HG02938 (cell line): ENCODE results near the gene SLC1A7.
"Not testable (repeated sequence)": the region's sequence is repeated elsewhere in the genome, so short reads cannot be mapped to it uniquely, and the experiment has no call there.

Experiments
- ATAC-seq: cut with Tn5 transposase; IDR thresholded peaks from one replicate; pipeline ENCODE4 v1.9.1; 2021; ENCODE audit warnings: mild to moderate bottlenecking, moderate library complexity; ENCODE audit not compliant: unreplicated experiment

The SLC1A7 gene

DNA sequence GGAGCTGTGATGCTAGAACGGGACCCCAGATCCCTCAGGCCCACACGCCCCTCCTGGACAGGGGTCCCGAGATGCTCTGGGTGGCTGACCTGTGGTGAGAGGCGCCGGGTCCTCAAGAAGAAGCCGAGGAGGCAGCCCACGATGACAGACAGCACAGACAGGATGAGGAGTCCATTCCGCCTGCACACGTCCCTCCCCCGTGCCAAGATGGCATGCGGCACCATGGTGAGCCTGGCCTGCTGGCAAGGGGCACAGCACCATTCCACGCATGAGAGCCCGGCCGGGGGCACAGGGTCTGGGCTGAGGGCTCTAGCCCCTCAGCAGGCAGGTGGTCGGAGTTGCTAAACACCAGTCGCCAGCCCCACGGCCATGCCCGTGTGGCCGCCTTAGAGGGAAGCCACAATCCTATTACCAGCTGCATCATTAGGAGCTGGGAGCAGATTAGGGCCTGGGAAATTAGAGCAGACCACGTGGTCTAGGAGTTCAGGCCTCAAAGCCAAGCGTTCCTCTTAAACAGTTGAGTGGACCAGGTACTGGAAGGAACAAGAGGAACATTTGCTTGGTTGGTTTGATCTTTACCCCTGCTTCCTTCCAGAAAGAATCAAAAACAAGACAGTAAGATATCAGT lies at the start of gene SLC1A7:
Gene SLC1A7 (minus strand): TSS at position 413 of the 628 bp plus-strand sequence. CDS start 189 bp downstream, at position 224.
- no peak for ATAC-seq

DNA sequence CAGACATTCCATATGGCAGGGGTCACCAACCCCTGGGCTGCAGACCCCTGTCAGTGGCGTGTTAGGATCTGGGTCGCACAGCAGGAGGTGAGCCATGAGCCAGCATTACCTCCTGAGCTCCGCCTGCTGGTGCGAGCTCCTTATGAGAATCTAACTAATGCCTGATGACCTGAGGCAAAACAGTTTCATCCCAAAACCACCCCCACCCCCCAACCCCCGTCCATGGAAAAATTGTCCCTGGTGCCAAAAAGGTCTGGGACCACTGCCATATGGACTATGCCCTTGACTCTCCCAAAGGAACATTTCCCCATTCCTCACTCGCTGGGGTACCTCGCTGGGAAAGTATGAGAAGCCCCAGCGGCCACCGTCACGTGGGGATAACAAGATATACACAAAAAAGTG lies 47.8 kb upstream of the SLC1A7 start:
- ATAC-seq: no peak

DNA sequence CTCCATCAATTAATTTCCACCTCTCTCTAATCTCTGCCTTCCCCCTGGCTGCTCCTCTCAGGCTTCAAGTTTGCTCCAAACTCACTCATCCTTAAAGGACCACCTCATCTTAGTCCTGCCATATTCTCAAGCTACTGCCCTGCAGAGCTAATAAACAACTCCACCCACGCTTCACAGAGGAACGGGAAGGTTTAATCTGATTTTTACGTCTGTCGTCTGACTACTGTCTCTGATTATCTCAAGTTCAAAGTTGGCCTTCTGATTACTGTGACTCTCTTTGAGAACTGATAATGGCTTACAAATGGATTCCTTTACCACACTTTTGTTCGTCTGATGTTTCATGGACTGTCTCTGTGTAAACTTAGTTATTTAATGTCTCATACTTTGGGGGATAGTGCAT lies 46.6 kb upstream of the SLC1A7 start:
- ATAC-seq: no peak

DNA sequence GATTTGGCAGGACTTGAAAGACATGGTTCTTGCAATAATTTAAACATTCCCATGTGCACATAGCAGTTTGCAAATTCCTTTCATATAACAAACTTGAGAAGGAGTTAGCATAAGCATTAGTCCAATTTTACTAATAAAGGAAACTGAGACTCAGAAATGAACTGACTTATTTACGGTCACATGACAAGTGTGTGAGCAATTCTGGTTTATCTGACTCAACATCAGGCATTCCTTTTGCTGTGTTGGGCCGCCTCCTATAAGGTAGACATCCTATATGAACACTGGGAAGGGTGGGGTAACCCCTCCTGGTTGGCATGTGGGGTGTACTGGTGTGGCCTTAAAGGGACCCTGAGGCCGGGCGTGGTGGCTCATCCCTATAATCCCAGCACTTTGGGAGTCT lies 45.7 kb upstream of the SLC1A7 start:
- no peak for ATAC-seq

DNA sequence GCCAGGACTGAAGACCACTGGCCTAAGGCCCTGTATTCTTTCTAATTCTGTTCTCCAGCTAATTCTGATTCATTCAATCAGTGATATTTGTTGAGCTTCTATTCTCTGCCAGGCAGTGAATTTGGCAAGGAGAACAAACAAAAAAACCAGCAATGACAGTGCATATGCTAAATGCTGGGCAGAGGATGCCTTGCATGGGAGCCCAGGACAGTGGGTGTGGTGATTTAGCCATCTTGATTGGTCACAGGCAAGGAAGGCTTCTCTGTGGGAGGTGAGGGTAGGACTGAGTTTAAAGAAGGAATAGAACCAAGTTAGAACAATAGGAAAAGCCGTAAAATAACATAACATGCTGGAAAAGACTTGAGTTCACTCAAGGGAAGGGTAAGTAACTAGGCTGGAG lies 45.0 kb upstream of the SLC1A7 start:
- ATAC-seq: no peak

DNA sequence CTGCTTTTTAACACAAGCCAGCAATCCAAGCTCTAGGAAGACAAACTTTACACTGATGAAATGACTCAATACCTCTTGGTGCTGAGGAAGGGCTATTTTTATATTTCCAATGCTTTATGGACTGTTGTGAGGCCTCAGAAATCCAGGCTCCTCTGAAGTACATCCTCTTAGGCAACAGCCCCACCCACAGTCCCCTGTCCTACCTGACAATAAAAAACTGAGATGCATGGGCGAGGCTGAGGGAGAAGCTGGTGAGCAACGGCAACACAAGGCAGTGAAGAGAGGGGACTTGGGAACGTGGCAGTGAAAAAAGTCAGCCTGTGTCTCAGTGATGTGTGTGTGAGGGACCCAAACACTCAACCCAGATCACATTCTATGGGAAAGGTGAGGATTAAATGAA lies 44.1 kb upstream of the SLC1A7 start:
- no peak for ATAC-seq

DNA sequence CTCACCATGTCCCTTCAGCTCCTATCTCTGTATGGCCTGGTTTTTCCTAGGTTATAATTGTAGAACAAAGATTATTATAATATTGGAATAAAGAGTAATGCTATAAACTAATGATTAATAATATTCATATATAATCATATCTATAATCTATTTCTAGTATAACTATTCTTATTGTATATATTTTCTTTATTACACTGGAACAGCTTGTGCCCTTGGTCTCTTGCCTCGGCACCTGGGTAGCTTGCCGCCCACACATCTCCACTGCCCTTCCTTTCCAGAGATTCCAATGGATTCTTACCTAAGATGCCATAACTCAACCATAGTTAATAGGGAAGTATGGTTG lies 43.5 kb upstream of the SLC1A7 start:
- ATAC-seq: not testable (repeated sequence)

DNA sequence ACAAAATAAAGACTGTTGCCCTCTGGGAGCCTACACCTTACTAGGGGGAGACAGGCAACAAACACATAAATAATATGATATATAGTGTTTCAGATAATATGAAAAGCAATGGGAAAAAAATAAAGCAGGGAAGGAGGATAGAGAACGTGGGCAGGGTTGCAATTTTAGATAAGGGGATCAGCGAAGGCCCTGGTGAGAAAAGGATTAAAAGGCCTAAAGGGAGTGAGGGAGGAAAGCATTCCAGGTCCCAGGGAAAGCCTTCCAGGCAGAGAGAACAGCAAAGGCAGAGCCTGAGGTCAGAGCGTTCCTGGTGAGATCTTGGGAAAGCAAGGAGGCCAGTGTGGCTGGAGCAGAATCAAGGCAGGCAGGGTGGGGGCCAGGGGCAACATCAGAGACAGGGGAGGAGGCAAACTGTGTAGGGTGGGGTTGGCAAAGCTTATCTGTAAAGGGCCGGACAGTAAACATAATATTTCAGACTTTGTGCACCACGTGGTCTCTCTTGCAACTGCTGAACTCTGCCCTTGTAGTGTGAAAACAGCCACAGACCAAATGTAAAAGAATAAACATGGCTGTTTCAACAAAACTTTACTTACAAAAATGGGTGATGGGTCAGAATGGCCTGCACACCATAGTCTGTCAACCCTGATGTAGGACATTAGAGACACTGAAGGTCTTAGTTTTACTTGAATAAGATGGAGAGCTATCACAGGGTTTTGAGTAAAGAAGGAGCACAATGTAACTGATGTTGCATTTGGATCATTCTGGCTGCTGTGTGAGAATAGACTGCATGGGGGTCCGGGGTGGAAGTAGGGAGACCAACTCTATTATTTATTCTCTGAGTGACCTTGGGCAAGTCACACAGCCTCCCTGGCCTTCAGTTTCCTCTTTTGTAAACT lies 40.9 kb upstream of the SLC1A7 start:
- ATAC-seq: no peak

DNA sequence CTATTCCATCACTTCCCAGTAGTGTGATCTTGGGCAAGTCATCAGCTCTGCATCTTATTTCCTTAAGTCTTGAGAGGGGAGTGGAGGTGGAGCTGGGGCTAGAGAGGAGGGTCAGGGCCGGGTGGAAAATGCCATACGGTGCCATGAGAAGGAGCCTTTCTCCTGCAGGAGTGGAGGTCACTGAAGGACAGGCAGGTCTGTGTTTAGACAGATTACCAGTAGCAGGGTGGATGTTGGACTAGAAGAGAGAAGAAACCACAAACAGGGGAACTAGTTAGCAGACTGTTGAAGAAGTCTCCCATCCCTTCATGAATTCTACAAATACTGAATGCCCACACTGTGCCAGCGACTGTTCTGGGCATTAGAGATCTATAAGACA lies 40.3 kb upstream of the SLC1A7 start:
- ATAC-seq: no peak

DNA sequence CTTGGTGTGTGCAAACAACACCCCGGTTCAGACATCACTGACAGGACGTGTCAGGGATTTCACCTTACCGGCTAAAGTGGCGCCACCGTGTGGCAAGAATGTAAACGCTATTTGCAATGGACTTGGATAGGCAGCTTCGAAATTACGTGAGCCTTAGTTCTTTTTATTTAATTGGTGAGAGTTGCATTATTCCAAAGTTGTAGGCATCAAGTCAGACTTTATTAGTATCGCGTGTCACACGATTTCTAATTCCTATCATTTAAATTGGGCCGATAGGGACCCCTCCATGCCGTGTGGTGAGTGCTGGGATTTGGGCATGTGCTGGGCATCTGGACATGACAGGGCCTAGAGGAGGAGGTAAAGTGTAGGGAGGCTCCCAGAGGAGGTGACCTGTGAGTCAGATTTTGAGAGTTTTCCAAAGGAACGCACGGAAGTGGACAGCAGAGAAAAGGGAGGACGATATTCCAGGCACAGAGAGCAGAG lies 39.7 kb upstream of the SLC1A7 start:
- ATAC-seq: no peak

DNA sequence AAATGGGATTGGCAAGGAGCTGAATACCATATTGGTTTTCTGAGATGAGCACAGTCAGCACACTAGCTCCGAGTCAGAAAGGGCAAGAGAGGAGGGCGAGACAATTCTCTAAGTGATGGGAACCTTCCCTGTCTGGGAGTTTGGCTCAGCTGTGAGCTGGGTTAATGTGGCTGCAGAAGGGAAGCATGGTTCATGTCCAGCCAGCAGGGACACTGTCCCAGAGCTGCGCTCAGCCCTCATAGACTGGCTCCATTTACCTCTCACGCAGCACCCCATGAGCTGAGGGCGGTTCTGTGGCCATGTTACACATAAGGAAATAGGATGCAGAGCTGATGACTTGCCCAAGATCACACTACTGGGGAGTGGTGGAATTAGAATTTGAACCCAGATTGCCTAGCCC lies 38.5 kb upstream of the SLC1A7 start:
- ATAC-seq: no peak

DNA sequence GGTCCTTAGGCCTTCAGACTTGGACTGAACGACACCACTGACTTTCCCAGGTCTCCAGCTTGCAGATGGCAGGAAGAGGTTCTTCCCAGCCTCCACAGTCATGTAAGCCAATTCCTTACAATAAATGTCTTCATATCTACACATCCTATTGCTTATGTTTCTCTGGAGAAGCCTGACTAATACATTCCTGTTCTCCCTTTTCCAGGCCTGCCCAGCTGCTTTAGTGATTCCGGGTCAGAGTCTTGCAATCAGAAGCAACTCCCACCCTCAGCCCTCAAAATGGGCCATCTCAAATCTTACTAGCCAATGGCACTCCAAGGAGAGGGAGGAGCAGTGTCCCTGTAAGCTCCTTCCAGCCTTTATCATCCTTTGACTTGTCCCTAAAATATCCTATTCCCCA lies 37.8 kb upstream of the SLC1A7 start:
- ATAC-seq: no peak

DNA sequence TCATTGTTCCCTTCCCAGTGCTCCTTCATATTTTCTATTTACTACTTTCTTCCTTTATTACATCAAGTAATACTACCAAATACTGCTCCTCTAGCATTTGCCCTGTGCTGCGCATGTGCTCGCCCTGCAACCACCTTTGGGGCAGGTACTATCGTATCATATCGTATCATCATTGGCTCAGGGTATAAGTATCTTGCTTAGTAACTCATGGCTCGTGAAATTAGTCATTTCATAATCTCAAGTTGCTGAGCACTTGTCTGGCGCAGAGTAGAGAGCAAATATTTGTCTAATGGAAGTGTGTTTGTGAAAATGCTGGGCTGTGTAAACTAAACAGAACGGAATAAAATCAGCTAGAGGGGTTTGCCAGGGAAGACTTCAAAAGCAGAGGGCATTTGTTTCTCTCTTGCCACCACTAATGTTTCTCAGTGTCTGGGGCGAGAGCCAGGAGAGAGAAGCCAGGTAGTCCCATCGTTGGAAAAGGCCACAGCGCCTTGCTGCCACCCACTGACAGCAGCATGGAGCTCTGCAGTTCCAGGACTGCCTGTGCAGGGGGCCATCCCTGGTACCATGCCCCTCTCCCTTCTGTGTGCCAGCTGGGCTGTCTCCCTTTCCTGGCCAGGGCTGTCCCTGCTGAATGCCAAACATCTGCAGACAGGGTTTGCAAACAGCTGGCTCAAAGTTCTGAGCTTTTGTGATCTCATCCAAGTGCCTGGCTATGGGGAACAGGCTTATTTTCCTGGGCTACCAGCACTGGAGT lies 34.2 kb upstream of the SLC1A7 start:
- no peak for ATAC-seq

DNA sequence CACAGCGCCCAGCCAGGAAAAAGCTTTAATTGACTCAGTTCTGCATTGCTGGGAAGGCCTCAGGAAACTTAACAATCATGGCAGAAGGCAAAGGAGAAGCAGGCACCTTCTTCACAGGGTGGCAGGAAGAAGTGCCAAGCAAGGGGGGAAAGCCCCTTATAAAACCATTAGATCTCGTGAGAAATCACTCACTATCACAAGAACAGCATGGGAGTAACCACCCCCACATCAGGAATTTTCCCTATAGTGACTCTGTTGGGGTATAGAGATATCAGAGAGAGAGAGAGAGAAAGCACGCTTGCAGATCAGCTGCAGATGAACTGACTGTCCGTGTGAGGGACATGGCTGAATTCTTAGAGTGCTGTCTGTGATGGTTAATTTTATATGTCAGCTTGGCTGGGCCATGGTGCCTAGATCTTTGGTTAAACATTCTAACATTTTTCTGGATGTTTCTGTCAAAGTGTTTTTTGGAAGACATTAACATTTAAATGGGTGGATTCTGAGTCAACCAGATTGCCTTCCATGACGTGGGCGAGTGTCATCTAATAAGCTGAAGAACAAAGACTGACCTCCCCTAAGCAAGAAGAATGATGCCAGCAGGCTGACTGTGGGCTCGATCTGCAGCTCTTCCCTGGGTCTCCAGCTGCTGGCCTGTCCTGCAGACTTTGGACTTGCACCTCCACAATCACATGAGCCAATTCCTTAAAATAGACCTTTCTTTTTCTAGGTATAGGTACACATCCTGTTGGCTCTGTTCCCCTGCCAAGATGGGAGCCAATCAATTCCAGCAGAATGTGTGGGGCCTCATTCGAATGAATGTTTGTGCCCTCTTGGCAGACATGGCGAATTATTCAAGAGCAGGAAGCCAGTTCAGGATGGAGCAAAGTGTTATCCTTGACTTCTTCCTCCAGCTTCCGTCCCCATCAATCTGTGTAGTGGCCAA lies 32.8 kb upstream of the SLC1A7 start:
- ATAC-seq: no peak

DNA sequence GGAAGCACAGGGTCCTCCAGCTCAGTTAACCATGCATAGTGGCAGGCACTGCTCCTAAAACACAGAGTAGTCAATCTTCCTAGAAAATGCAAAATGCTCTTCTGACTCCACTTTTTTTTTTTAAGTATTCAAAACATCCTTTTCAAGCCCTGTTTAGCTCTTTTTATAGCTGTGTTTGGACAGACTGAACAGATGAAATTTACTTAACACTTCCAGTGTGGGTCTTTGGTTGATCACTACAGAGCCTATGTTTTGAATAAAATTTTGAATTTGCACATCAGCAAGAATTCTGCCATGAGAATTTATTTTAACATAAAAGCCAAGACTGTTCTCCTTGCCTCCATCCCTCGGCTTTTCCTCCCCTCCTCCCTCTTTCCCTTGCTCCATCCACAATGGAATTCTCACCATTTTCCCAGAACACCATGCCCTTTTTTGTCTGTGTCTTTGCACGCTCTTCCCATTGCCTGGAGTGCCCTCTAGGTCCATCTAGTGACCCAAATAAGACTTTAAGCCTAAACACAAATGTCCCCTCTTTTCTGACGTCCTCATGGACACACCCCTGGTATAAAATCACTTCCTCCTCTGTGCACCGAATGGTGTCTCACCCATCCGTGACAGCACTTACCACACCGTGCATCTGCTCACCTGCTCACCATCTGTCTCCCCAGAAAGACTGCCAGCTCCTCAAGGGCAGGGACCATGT lies 30.1 kb upstream of the SLC1A7 start:
- ATAC-seq: no peak

DNA sequence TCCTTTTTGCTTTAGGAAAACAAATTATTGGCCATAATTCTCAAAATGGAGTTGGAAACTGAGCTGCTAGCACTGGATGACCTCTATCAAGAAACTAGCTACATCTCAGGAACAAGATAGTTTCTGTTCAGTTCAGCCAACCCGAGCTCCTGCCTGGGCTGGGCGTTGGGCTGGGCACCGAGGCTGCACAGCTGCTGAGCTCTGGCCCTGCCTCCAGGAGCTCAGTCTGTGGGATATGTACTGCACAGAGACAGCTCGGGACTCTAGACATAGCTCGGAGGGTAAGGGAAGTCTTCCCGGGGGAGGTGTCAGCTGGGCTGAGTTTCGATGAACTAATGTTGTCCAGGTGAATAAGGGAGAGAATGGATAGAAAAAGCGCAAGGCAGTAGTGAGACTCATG lies 24.5 kb upstream of the SLC1A7 start:
- no peak for ATAC-seq

DNA sequence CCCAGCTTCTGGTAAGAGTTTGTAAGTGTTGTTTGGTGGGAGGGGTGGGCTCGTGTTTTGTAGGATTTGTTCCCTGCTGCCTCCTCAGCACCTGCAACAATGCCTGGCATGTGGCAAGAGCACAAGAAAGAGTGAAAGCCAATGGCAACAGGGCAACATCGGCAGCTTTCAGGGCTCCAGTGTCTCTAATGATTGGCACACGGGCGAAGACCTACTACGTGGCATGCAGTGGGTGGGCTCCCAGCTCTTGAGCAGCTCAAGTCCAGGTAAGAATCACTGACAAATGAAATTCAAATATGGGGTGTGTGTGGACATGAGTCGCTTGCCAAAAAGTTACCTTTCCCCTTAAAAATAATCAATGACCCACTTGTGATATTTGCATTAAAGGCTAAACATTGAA lies 23.9 kb upstream of the SLC1A7 start:
- no peak for ATAC-seq

DNA sequence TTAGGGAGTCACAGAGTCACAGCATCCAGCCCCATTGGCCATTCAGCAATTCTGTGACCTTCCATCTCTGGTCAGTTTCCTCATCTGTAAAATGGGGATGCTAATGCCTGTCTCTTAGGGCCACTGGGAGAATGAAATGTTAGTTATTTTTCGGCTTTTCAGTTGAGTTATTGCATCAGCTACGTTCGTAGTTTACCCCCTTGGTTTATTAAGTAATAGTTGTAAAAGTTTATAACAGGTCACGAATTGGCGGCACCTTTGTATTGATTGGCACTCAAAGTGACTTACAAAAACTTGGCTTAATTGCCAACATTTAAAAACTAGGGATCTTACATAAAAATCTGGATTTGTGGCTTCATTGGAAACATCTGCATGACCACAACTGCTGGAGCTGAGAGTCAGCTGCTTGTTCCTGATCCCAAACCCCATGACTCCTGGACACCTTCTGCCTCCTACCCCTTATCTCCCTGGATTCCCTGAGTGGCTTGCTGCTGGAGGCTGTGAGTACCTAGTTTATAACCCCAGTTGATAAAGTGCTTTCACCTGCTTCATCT lies 23.0 kb upstream of the SLC1A7 start:
- no peak for ATAC-seq

DNA sequence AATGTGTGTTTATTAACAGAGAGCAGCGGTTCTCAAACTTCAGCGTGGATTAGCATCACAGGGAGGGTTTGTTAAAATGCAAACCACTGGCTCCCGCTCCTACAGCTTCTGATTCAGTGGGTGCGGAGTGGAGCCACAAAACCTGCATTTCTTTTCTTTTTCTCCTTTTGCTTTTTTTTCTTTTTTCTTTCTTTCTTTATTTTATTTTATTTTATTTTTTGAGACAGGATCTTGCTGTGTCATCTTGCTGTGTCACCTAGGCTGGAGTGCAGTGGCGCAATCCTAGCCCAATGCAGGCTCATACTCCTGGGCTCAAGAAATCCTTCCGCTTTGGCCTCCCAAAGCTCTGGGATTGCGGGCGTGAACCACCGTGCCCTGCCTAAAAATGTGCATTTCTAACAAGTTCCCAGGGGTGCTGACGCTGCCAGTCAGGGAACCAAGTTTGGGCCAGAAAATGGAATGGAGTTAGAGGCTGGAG lies 20.9 kb upstream of the SLC1A7 start:
- no peak for ATAC-seq

DNA sequence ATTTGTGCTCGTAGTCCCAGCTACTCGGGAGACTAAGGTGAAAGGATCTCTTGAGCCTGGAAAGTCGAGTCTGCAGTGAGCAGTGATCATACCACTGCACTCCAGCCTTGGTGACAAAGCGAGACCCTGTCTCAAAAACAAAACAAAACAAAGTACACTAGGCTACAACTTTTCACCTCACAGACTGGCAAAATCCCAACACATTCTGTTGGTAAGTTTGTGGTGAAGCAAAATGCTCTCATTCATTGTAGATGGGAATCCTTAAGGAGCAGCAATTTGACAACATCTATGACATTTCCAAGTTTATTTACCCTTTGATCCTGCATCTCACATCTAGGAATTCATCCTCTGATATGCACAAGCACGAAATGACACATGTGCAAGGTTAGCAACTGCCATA lies 20.2 kb upstream of the SLC1A7 start:
- no peak for ATAC-seq
